Gastrocnemius medialis (tissue), 4 donors: Measurements from ENCODE around the gene TXK.

Experiments
- POLR2A ChIP-seq, 2 donors: fragments of 450-650 bp; IDR thresholded peaks; one replicate each; pipeline ENCODE4 v1.6.1; 2017; ENCODE audit warnings: antibody characterized with exemption in 2 of 2, mild to moderate bottlenecking in 2 of 2, moderate library complexity in 2 of 2
- TF ChIP-seq, protein P1 (sequence below), 5 experiments: fragments of 450-650 bp in 3 of 5; fragments of 200-600 bp in 2 of 5; sonication (generic) in 2 of 5; IDR thresholded peaks in 4 of 5; conservative IDR thresholded peaks in 1 of 5; 1 replicate in 4 of 5; 2 replicates in 1 of 5; pipeline ENCODE4 v1.5.1; 2016 to 2019; ENCODE audit warnings: antibody characterized with exemption in 5 of 5, mild to moderate bottlenecking in 3 of 5, moderate library complexity in 3 of 5

DNA sequence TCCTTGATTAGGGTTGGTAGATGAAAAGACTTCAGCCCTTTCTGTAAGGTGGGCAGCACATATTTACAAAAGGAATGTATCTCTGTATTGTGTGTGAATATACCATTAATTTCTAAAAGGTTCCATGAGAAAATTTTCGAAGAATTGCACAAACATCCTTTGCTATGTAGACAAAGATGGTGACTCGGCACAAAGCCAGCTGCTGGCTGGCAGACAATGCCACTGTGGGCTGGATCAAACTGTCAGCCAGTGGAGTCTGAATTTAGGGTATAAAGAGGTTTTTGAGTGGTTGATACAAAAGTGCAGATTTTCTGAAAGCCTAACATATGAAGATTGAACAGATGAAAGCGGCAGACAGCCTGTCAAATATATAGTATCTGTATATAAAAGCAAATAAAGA lies 5.6 kb upstream of the TXK start:
- TF ChIP-seq, protein P1, sequence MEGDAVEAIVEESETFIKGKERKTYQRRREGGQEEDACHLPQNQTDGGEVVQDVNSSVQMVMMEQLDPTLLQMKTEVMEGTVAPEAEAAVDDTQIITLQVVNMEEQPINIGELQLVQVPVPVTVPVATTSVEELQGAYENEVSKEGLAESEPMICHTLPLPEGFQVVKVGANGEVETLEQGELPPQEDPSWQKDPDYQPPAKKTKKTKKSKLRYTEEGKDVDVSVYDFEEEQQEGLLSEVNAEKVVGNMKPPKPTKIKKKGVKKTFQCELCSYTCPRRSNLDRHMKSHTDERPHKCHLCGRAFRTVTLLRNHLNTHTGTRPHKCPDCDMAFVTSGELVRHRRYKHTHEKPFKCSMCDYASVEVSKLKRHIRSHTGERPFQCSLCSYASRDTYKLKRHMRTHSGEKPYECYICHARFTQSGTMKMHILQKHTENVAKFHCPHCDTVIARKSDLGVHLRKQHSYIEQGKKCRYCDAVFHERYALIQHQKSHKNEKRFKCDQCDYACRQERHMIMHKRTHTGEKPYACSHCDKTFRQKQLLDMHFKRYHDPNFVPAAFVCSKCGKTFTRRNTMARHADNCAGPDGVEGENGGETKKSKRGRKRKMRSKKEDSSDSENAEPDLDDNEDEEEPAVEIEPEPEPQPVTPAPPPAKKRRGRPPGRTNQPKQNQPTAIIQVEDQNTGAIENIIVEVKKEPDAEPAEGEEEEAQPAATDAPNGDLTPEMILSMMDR (IDR thresholded peaks at IDR 0.05 in 4 of 5, conservative IDR thresholded peaks at IDR 0.05 in 1 of 5): no peak
- no peak for TF ChIP-seq POLR2A (IDR thresholded peaks at IDR 0.05)
